B cell (primary cell): ENCODE results near the gene GAPT. TPM values are rescaled to one million over a fixed set of nuclear protein-coding genes. Genes with fewer than 3 reads are reported as not detected.

Experiments
- ATAC-seq: fragments of 200-7000 bp; cut with Tn5 transposase; one replicate; pipeline ENCODE4 v1.10.0; 2021; ENCODE audit warnings: low read depth, mild to moderate bottlenecking, moderate number of reproducible peaks, moderate library complexity
- CTCF ChIA-PET: fragments of 350-600 bp; sonication (Branson Sonifier 250); formaldehyde crosslinking; loops from one replicate; lab custom pipeline; 2021; ENCODE audit warnings: antibody characterized with exemption, inconsistent platforms; lab: Charles Lee
- POLR2A ChIA-PET: fragments of 350-600 bp; sonication (Branson Sonifier 250); formaldehyde crosslinking; loops from one replicate; lab custom pipeline; 2021; ENCODE audit warnings: antibody characterized with exemption; lab: Charles Lee
- DNase-seq: peaks from one replicate; pipeline ENCODE4 v3.0.0; 2013
- H2AFZ ChIP-seq: 2 replicates; pipeline ENCODE4 v1.6.1; 2012; ENCODE audit warnings: mild to moderate bottlenecking, low read depth, low read length; ENCODE audit not compliant: insufficient read depth, poor library complexity, severe bottlenecking
- H3K27ac ChIP-seq, 2 donors: 1 replicate in 1 of 2; 2 replicates in 1 of 2; pipeline ENCODE4 v1.5.1; 2012 to 2013; ENCODE audit warnings: low read length in 2 of 2, mild to moderate bottlenecking in 2 of 2, moderate library complexity in 1 of 2
- H3K27me3 ChIP-seq, 4 experiments: fragments of 200-600 bp in 1 of 4; sonication (generic) in 1 of 4; replicated peaks in 1 of 4; 1 replicate in 2 of 4; 2 replicates in 2 of 4; pipeline versions ENCODE4 v1.6.1 to v1.7.0; 2013 to 2016; ENCODE audit warnings: low read length in 3 of 4, mild to moderate bottlenecking in 2 of 4, mixed read lengths in 1 of 4, moderate library complexity in 1 of 4; ENCODE audit not compliant: insufficient read depth in 4 of 4, control insufficient read depth in 3 of 4; ENCODE audit errors: control extremely low read depth in 1 of 4
- H3K36me3 ChIP-seq, 2 experiments: replicated peaks in 1 of 2; 1 replicate in 1 of 2; 2 replicates in 1 of 2; pipeline versions ENCODE4 v1.6.1 to v1.7.1; 2013; ENCODE audit warnings: low read length in 1 of 2; ENCODE audit not compliant: insufficient read depth in 2 of 2, control insufficient read depth in 1 of 2; ENCODE audit errors: control extremely low read depth in 1 of 2, extremely low read depth in 1 of 2
- H3K4me1 ChIP-seq, 2 donors: fragments of 200-600 bp in 1 of 2; sonication (generic) in 1 of 2; 1 replicate in 1 of 2; 2 replicates in 1 of 2; pipeline versions ENCODE4 v1.5.1 to v1.6.1; 2013 to 2017; ENCODE audit warnings: low read length in 2 of 2; ENCODE audit not compliant: control insufficient read depth in 2 of 2, insufficient read depth in 2 of 2
- H3K4me2 ChIP-seq: replicated peaks from 2 replicates; pipeline ENCODE3; 2012; ENCODE audit warnings: mild to moderate bottlenecking, low read depth, low read length; ENCODE audit not compliant: poor library complexity, severe bottlenecking
- H3K4me3 ChIP-seq, 5 experiments: fragments of 200-600 bp in 1 of 5; sonication (generic) in 1 of 5; 1 replicate in 3 of 5; 2 replicates in 2 of 5; pipeline versions ENCODE4 v1.5.1 to v1.7.0; 2011 to 2016; ENCODE audit warnings: low read length in 4 of 5, mild to moderate bottlenecking in 4 of 5, low read depth in 2 of 5, control low read depth in 1 of 5, moderate library complexity in 1 of 5; ENCODE audit not compliant: insufficient read depth in 1 of 5; ENCODE audit errors: control extremely low read depth in 1 of 5, extremely low read depth in 1 of 5
- H3K79me2 ChIP-seq: fragments of 200-600 bp; sonication (generic); one replicate; pipeline ENCODE4 v1.6.0; 2016; ENCODE audit warnings: low read length; ENCODE audit not compliant: control insufficient read depth, insufficient read depth
- H3K9ac ChIP-seq: fragments of 200-600 bp; sonication (generic); 2 replicates; pipeline ENCODE4 v1.6.1; 2017; ENCODE audit warnings: mild to moderate bottlenecking, low read length, moderate library complexity
- H3K9me3 ChIP-seq, 3 donors: one replicate each; pipeline versions ENCODE4 v1.6.1 to v1.7.1; 2013; ENCODE audit warnings: low read length in 2 of 3; ENCODE audit not compliant: control insufficient read depth in 2 of 3, insufficient read depth in 1 of 3; ENCODE audit errors: control extremely low read depth in 1 of 3
- H4K20me1 ChIP-seq: 2 replicates; pipeline ENCODE4 v1.6.0; 2012; ENCODE audit warnings: mild to moderate bottlenecking, low read length; ENCODE audit not compliant: insufficient read depth, control insufficient read depth, poor library complexity, severe bottlenecking
- H3K27ac Mint-ChIP-seq: one replicate; pipeline ENCODE4 v1.8.0; 2021; ENCODE audit warnings: mixed read lengths
- H3K27me3 Mint-ChIP-seq: one replicate; pipeline ENCODE4 v1.8.0; 2021; ENCODE audit warnings: mixed read lengths
- H3K4me1 Mint-ChIP-seq: one replicate; pipeline ENCODE4 v1.8.0; 2021; ENCODE audit warnings: mixed read lengths
- H3K4me3 Mint-ChIP-seq: one replicate; pipeline ENCODE4 v1.8.0; 2021; ENCODE audit warnings: mixed read lengths
- H3K9me3 Mint-ChIP-seq: one replicate; pipeline ENCODE4 v1.8.0; 2022; ENCODE audit warnings: mixed read lengths; ENCODE audit not compliant: insufficient read depth
- CTCF ChIP-seq: fragments of 200-600 bp; IDR thresholded peaks from one replicate; pipeline ENCODE4 v1.8.0; 2022; ENCODE audit warnings: antibody characterized with exemption, mild to moderate bottlenecking
- EZH2 ChIP-seq: IDR thresholded peaks from 2 replicates; pipeline ENCODE4 v1.6.1; 2012; ENCODE audit warnings: borderline replicate concordance, low read depth, mild to moderate bottlenecking, moderate library complexity, low read length; ENCODE audit not compliant: insufficient read depth, poor library complexity, severe bottlenecking
- WGBS: methylation state at CpG from one replicate; pipeline ENCODE4 v1.1.5; 2013; ENCODE audit warnings: missing lambda C conversion rate; ENCODE audit not compliant: insufficient coverage; 5-methylcytosine and 5-hydroxymethylcytosine counted together
- intact Hi-C: fragments of 100-400 bp; cut with micrococcal nuclease; formaldehyde crosslinking; loops from one replicate; pipeline ENCODE4 v1.10.0; 2022
- polyA plus RNA-seq: library from polyadenylated mRNA; depleted of rRNA; stranded (reverse); fragments of >200 nt; gene quantifications from 2 replicates; pipeline ENCODE4 v1.2.3, GENCODE V29; 2012
- total RNA-seq, 2 donors: library from RNA; stranded (reverse); fragments of 120-200 nt in 1 of 2; gene quantifications; 1 replicate in 1 of 2; 2 replicates in 1 of 2; pipeline versions ENCODE4 v1.2.3 to v1.2.4, GENCODE V29; 2013 to 2022

GAPT gene
- total and polyA plus RNA-seq, 2 donors (not counting 1 experiment from before 2014, with no cell fraction given) = 51.3 to 69.0 TPM

DNA sequence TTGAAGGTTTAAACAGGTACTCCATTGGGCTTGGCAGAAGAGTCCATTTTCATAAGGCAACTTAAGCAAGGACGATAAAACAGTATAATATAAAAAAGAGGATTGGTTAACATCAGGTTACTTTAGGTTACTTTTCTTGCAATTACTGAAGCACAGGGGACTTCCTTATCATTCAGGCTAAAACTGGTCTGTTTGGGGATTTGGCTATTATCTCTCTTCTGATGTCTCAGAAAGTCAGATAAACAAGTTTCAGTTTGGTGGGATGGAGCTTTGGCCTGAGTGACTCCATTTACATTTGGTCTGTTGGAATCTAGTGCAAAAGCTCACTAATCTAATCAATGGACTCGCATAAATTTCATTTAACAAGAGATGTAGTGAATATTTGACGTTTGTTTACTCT, 8.0 kb downstream of the GAPT start:
- peak overlapping the region; percentile 4 for H2AFZ ChIP-seq
- TF ChIP-seq EZH2 (no peak), CTCF (no peak)
- no peaks in the 10 kb centered on the region for H3K27me3 ChIP-seq
- peak overlapping the region in 1 of 5 experiments; percentile 48 for H3K4me3 ChIP-seq
- peak overlapping the region; percentile 65 for H3K4me2 ChIP-seq
- Mint-ChIP-seq H3K27me3 (no peaks in the 10 kb centered on the region), H3K27ac (peak overlapping the region; percentile 88), H3K9me3 (no peaks in the 10 kb centered on the region), H3K4me1 (peaks cover 92% of the 10 kb centered on the region), H3K4me3 (peak overlapping the region; percentile 76)
- intact Hi-C loops = loop anchor here (10.0 kb wide), 1 partner anchor 1306 kb away; no protein-coding TSS in a partner anchor
- H4K20me1 ChIP-seq = no peaks in the 10 kb centered on the region
- POLR2A ChIA-PET = interaction anchor here (1.0 kb wide), 1 partner anchor 83 kb away, joined by 3 read pairs; the partner anchor contains the start of gene RAB3C
- H3K4me1 ChIP-seq = peaks cover 77 to 91% of the 10 kb centered on the region in 2 donors
- peaks cover 0 to 8% (median 4%) of the 10 kb centered on the region in 3 donors for H3K9me3 ChIP-seq
- peaks cover 20 to 38% of the 10 kb centered on the region in 2 experiments for H3K36me3 ChIP-seq
- peaks cover 71% of the 10 kb centered on the region for H3K79me2 ChIP-seq
- peak overlapping the region; percentile 14 for H3K9ac ChIP-seq
- no peak for ATAC-seq
- peak overlapping the region; percentile 70 to 75 for H3K27ac ChIP-seq
- WGBS = no CpG with 5 or more reads among the region's 3 CpGs
- CTCF ChIA-PET = interaction anchor here (0.9 to 1.6 kb wide), 4 partner anchors 8 to 351 kb away, joined by 3 to 4 read pairs (median 4); no protein-coding TSS in a partner anchor
- DNase-seq = peak; percentile 34

DNA sequence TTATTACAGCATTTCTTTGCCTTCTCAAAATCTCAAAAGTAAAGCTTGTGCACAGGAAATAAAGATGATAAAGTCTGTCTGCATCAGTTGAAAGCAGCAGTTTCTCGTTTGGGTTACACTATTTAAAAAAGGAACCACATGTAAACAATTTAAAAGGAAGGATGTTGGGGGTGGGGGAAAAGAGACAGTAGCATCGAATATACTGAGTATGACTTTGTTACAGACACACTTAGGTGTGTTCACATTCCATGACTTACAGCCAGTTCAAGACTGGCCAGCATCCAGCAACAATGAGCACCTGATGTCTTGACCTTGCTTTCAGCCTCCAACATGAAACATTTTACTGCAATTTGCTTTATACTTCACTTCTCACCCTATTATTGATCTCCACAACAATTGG, 8.7 kb downstream of the GAPT start:
- H3K27ac ChIP-seq = peak overlapping the region; percentile 70 to 75

More for the DNA sequence above, 8.7 kb downstream of the GAPT start:
- H3K4me3 Mint-ChIP-seq = peak overlapping the region; percentile 76
- H3K27me3 Mint-ChIP-seq = no peaks in the 10 kb centered on the region
- Histone ChIP-seq H3K9me3 (peaks cover 0 to 5% (median 4%) of the 10 kb centered on the region in 3 donors), H3K9ac (peak overlapping the region; percentile 14), H3K4me3 (peak overlapping the region in 4 of 5 experiments; percentile 3 to 48 (median 34)), H3K79me2 (peaks cover 64% of the 10 kb centered on the region), H3K36me3 (peaks cover 15 to 31% of the 10 kb centered on the region in 2 experiments), H3K4me1 (peaks cover 84 to 93% of the 10 kb centered on the region in 2 donors), H3K27me3 (no peaks in the 10 kb centered on the region), H4K20me1 (no peaks in the 10 kb centered on the region), H3K4me2 (peak overlapping the region; percentile 65), H2AFZ (peak overlapping the region; percentile 4)
- POLR2A ChIA-PET = interaction anchor here (0.7 to 1.0 kb wide), 2 partner anchors 13 to 83 kb away, joined by 3 to 6 read pairs; partner anchors contain the start of gene RAB3C
- H3K4me1 Mint-ChIP-seq = peaks cover 94% of the 10 kb centered on the region
- ATAC-seq = peak; percentile 66
- H3K9me3 Mint-ChIP-seq = no peaks in the 10 kb centered on the region
- TF ChIP-seq CTCF (no peak), EZH2 (no peak)
- H3K27ac Mint-ChIP-seq = peak overlapping the region; percentile 88
- intact Hi-C loops = loop anchor here (1.0 to 10.0 kb wide), 2 partner anchors 9 to 1305 kb away; partner anchors contain the start of gene GAPT
- CTCF ChIA-PET = interaction anchor here (0.7 to 1.6 kb wide), 2 partner anchors 67 to 350 kb away, joined by 3 to 4 read pairs; no protein-coding TSS in a partner anchor
- DNase-seq = peak; percentile 39
- no CpG with 5 or more reads among the region's 2 CpGs for WGBS
